Pancreas (tissue), 10 donors: Measurements from ENCODE around the gene CRIM1. TPM values are rescaled to one million over a fixed set of nuclear protein-coding genes. Genes with fewer than 3 reads are reported as not detected.

Experiments
- ATAC-seq, 4 donors: fragments of 200-7000 bp; cut with Tn5 transposase; one replicate each; pipeline versions ENCODE4 v1.8.0 to v1.9.1; 2020; ENCODE audit warnings: mild to moderate bottlenecking in 4 of 4, moderate library complexity in 4 of 4
- DNase-seq, 6 donors: peaks; one replicate each; pipeline ENCODE4 v3.0.0-alpha.2; 2020
- FAIRE-seq: peaks from 2 replicates; lab custom pipeline; 2012; peaks lifted over from hg19 to GRCh38; lab: Jason Lieb, UNC
- H3K27ac ChIP-seq, 4 donors: fragments of 200-600 bp; sonication (generic); 1 replicate in 3 of 4; 2 replicates in 1 of 4; pipeline versions ENCODE4 v1.5.0 to v1.8.0; 2020
- H3K27me3 ChIP-seq, 4 donors: fragments of 200-600 bp; one replicate each; pipeline ENCODE4 v1.8.0; 2021
- H3K36me3 ChIP-seq, 3 donors: fragments of 200-600 bp; sonication (generic) in 1 of 3; one replicate each; pipeline versions ENCODE4 v1.5.0 to v1.8.0; 2020 to 2021
- H3K4me1 ChIP-seq, 3 donors: fragments of 200-600 bp; one replicate each; pipeline ENCODE4 v1.8.0; 2021
- H3K4me3 ChIP-seq, 4 donors: fragments of 200-600 bp; sonication (generic) in 2 of 4; one replicate each; pipeline versions ENCODE4 v1.5.0 to v1.8.0; 2020 to 2021
- H3K9me3 ChIP-seq, 4 donors: fragments of 200-600 bp; one replicate each; pipeline ENCODE4 v1.8.0; 2021
- CTCF ChIP-seq, 4 donors: fragments of 200-600 bp; sonication (generic) in 3 of 4; IDR thresholded peaks; one replicate each; pipeline versions ENCODE4 v1.5.0 to v1.8.0; 2021; ENCODE audit warnings: antibody characterized with exemption in 4 of 4
- WGBS, 2 donors: extraction: QIAGEN DNeasy Blood & Tissue Kit; methylation state at CpG; one replicate each; pipeline ENCODE4 v1.1.7; 2013; 5-methylcytosine and 5-hydroxymethylcytosine counted together
- intact Hi-C, 3 donors: fragments of 100-400 bp; cut with DNase I; formaldehyde crosslinking; loops; one replicate each; pipeline versions ENCODE4 v1.11.1 to v1.14.2; 2022
- polyA plus RNA-seq, 2 donors: library from polyadenylated mRNA; stranded (reverse); fragments of 200-250 nt; gene quantifications; one replicate each; pipeline ENCODE4 v1.2.3, GENCODE V29; 2013
- total RNA-seq, 6 donors: library from RNA; stranded (reverse); fragmentation: NEBNext Ultra II Directional in 4 of 6; extraction: Animal tissue kit (Norgen Biotek cat#: 25700) in 4 of 6; gene quantifications; one replicate each; pipeline versions ENCODE4 v1.2.1 to v1.2.4, GENCODE V29; 2021 to 2023
- donor health status: healthy with polysubstance abuse.
- donor health status: DM: no; HTN: no; CAD: no; lungs with moderate emphysema.
- donor health status: DM: no; HTN: no; CAD: no.
- donor health status: control.
- donor health status: control.
- donor health status: Bipolar disorder and iron deficiency.
- donor health status: DM: yes; HTN: yes; CAD: no.
- donor health status: DM: no; HTN: no; CAD: no.
- donor health status: DM: no; HTN: no; CAD: no.
- donor health status: DM: yes; HTN: yes; CAD: no.

The CRIM1 gene
- total and polyA plus RNA-seq, 8 donors: 5.2 to 29.1 (median 20.2) TPM

- peak in 3 of 4 donors; percentile 74 to 88 (median 76) for ATAC-seq
- Histone ChIP-seq H3K27me3 (no peaks in the 10 kb centered on the region), H3K4me1 (peaks cover 0 to 5% (median 0%) of the 10 kb centered on the region in 3 donors), H3K27ac (peak overlapping the region in 1 of 4 donors; percentile 31), H3K9me3 (no peaks in the 10 kb centered on the region), H3K36me3 (peaks cover 0 to 6% (median 0%) of the 10 kb centered on the region in 3 donors), H3K4me3 (no peak overlapping the region)
- intact Hi-C loops: no loop called here
- peak in 2 of 6 donors; percentile 11 to 36 for DNase-seq
- 30 to 48% methylated on average over 4 of the region's 4 CpGs for WGBS, 2 donors
- TF ChIP-seq CTCF (IDR thresholded peaks at IDR 0.05): no peak
- no peak for FAIRE-seq
Observed at GRCh38 chr2:36478332-36478738, 122.8 kb downstream of the CRIM1 start.

GRCh38 chr2:36478999-36479398 lies 123.4 kb downstream of the CRIM1 start:
- Histone ChIP-seq H3K36me3 (peaks cover 0 to 6% (median 0%) of the 10 kb centered on the region in 3 donors), H3K4me1 (peaks cover 0 to 5% (median under 1%) of the 10 kb centered on the region in 3 donors), H3K27me3 (no peaks in the 10 kb centered on the region), H3K4me3 (no peak overlapping the region), H3K27ac (peak overlapping the region in 1 of 4 donors; percentile 31), H3K9me3 (no peaks in the 10 kb centered on the region)
- no peak for TF ChIP-seq CTCF (IDR thresholded peaks at IDR 0.05)
- FAIRE-seq (no peak), ATAC-seq (no peak), DNase-seq (no peak)
- WGBS, 2 donors: 58 to 67% methylated on average over 4 of the region's 4 CpGs
- intact Hi-C loops: no loop called here

GRCh38 chr2:36479406-36479805 lies 123.8 kb downstream of the CRIM1 start:
- intact Hi-C loops: no loop called here
- WGBS, 2 donors: 88 to 97% methylated on average over 16 of the region's 16 CpGs
- H3K36me3 ChIP-seq: peaks cover 0 to 6% (median 0%) of the 10 kb centered on the region in 3 donors

GRCh38 chr2:36480028-36480427 lies 124.5 kb downstream of the CRIM1 start:
- no peak for TF ChIP-seq CTCF (IDR thresholded peaks at IDR 0.05)
- WGBS, 2 donors: 69 to 84% methylated on average over 5 of the region's 5 CpGs
- Histone ChIP-seq H3K36me3 (peaks cover 0 to 6% (median 0%) of the 10 kb centered on the region in 3 donors), H3K27ac (no peak overlapping the region), H3K4me1 (peaks cover 0 to 8% (median 3%) of the 10 kb centered on the region in 3 donors), H3K9me3 (no peaks in the 10 kb centered on the region), H3K27me3 (no peaks in the 10 kb centered on the region), H3K4me3 (no peak overlapping the region)
- ATAC-seq (no peak), FAIRE-seq (no peak), DNase-seq (no peak)
- intact Hi-C loops: no loop called here

More at GRCh38 chr2:36479406-36479805, 123.8 kb downstream of the CRIM1 start:
- no peak overlapping the region for H3K4me3 ChIP-seq
- FAIRE-seq (no peak), DNase-seq (no peak), ATAC-seq (no peak)
- H3K4me1 ChIP-seq: peaks cover 0 to 5% (median 3%) of the 10 kb centered on the region in 3 donors
- no peaks in the 10 kb centered on the region for H3K27me3 ChIP-seq
- no peak for TF ChIP-seq CTCF (IDR thresholded peaks at IDR 0.05)
- H3K27ac ChIP-seq: no peak overlapping the region
- no peaks in the 10 kb centered on the region for H3K9me3 ChIP-seq

- ATAC-seq: no peak
- H3K27me3 ChIP-seq: no peaks in the 10 kb centered on the region
- no peak for FAIRE-seq
- peaks cover 0 to 10% (median 3%) of the 10 kb centered on the region in 3 donors for H3K4me1 ChIP-seq
- DNase-seq: no peak
- 77 to 83% methylated on average over 2 of the region's 2 CpGs for WGBS, 2 donors
- TF ChIP-seq CTCF (IDR thresholded peaks at IDR 0.05): no peak
- no peak overlapping the region for H3K27ac ChIP-seq
- H3K4me3 ChIP-seq: no peak overlapping the region
- no peaks in the 10 kb centered on the region for H3K9me3 ChIP-seq
- peaks cover 0 to 6% (median 0%) of the 10 kb centered on the region in 3 donors for H3K36me3 ChIP-seq
- intact Hi-C loops: no loop called here
Observed at GRCh38 chr2:36480636-36481035, 125.1 kb downstream of the CRIM1 start.
